HG03460 (cell line): ENCODE measurements around the gene LUZP2.
"Not testable (repeated sequence)": the region's sequence is repeated elsewhere in the genome, so short reads cannot be mapped to it uniquely, and the experiment has no call there.

ENCODE experiments used
- ATAC-seq: cut with Tn5 transposase; IDR thresholded peaks from one replicate; pipeline ENCODE4 v1.9.1; 2021; ENCODE audit not compliant: unreplicated experiment

LUZP2 gene

GRCh38 chr11:24890426-24890825, 393.6 kb downstream of the LUZP2 start:
- no peak for ATAC-seq

- ATAC-seq: not testable (repeated sequence)
Measured at GRCh38 chr11:24891845-24892492, 395.1 kb downstream of the LUZP2 start.

- ATAC-seq: no peak
Measured at GRCh38 chr11:24896118-24896835, 399.4 kb downstream of the LUZP2 start.

GRCh38 chr11:24900514-24900913, 403.7 kb downstream of the LUZP2 start:
- ATAC-seq: peak; percentile 68

GRCh38 chr11:24900960-24901549, 404.2 kb downstream of the LUZP2 start:
- peak; percentile 24 for ATAC-seq

- no peak for ATAC-seq
Measured at GRCh38 chr11:24903555-24903954, 406.7 kb downstream of the LUZP2 start.

- ATAC-seq: no peak
Measured at GRCh38 chr11:24925091-24925490, 428.2 kb downstream of the LUZP2 start.

GRCh38 chr11:24932110-24933000, 435.5 kb downstream of the LUZP2 start:
- ATAC-seq: no peak

GRCh38 chr11:24934733-24935439, 438.0 kb downstream of the LUZP2 start:
- ATAC-seq: no peak

GRCh38 chr11:24944891-24945290, 448.0 kb downstream of the LUZP2 start:
- no peak for ATAC-seq

GRCh38 chr11:24949406-24949805, 452.6 kb downstream of the LUZP2 start:
- ATAC-seq: no peak

GRCh38 chr11:24963852-24964251, 467.0 kb downstream of the LUZP2 start:
- no peak for ATAC-seq

GRCh38 chr11:24965748-24966147, 468.9 kb downstream of the LUZP2 start:
- no peak for ATAC-seq

GRCh38 chr11:24993903-24994302, 497.1 kb downstream of the LUZP2 start:
- not testable (repeated sequence) for ATAC-seq

- not testable (repeated sequence) for ATAC-seq
Measured at GRCh38 chr11:24999929-25000328, 503.1 kb downstream of the LUZP2 start.

- no peak for ATAC-seq
Measured at GRCh38 chr11:25037431-25037830, 540.6 kb downstream of the LUZP2 start.

GRCh38 chr11:25038131-25038530, 541.3 kb downstream of the LUZP2 start:
- no peak for ATAC-seq

- no peak for ATAC-seq
Measured at GRCh38 chr11:25039165-25039564, 542.3 kb downstream of the LUZP2 start.

- no peak for ATAC-seq
Measured at GRCh38 chr11:25048632-25049031, 551.8 kb downstream of the LUZP2 start.

GRCh38 chr11:25052844-25053243, 556.0 kb downstream of the LUZP2 start:
- ATAC-seq: no peak

GRCh38 chr11:25057861-25058260, 561.0 kb downstream of the LUZP2 start:
- no peak for ATAC-seq
